PC-3 (cell line): ENCODE data around the gene PELI2. TPM values are rescaled to one million over a fixed set of nuclear protein-coding genes. Genes with fewer than 3 reads are reported as not detected.

Experiments used
- ATAC-seq: fragments of 200-7000 bp; cut with Tn5 transposase; 2 replicates; pipeline ENCODE4 v1.9.1; 2020; ENCODE audit warnings: mild to moderate bottlenecking, moderate library complexity
- BruUV-seq: library from RNA; stranded (reverse); fragments of 400-500 nt; replicated peaks from 2 replicates; lab custom pipeline; 2021; lab: Mats Ljungman, UMichigan
- CTCF ChIA-PET: fragments of 300-600 bp; sonication (Branson Sonifier 250); formaldehyde crosslinking; loops from one replicate; lab custom pipeline; 2022; ENCODE audit warnings: antibody characterized with exemption; lab: Charles Lee
- POLR2A ChIA-PET: fragments of 300-600 bp; sonication (Branson Sonifier 250); formaldehyde crosslinking; loops from one replicate; lab custom pipeline; 2022; ENCODE audit warnings: antibody characterized with exemption; ENCODE audit not compliant: unreplicated experiment; lab: Charles Lee
- DNase-seq: peaks from one replicate; pipeline ENCODE4 v3.0.0-alpha.2; 2015
- H2AFZ ChIP-seq: fragments of 300-600 bp; sonication (generic); 2 replicates; pipeline ENCODE4 v1.6.0; 2016; ENCODE audit warnings: antibody characterized with exemption, low read length
- H3F3A ChIP-seq: fragments of 300-600 bp; sonication (generic); one replicate; pipeline ENCODE4 v1.6.0; 2017; ENCODE audit warnings: antibody characterized with exemption, low read length, control low read depth, mild to moderate bottlenecking; ENCODE audit not compliant: unreplicated experiment
- H3K27ac ChIP-seq: fragments of 300-600 bp; sonication (generic); 2 replicates; pipeline ENCODE4 v1.5.1; 2016; ENCODE audit warnings: mild to moderate bottlenecking, low read length
- H3K27me3 ChIP-seq: fragments of 300-600 bp; sonication (generic); 2 replicates; pipeline ENCODE4 v1.6.1; 2016; ENCODE audit warnings: low read length, mixed read lengths
- H3K36me3 ChIP-seq: fragments of 300-600 bp; sonication (generic); 2 replicates; pipeline ENCODE4 v1.6.1; 2016; ENCODE audit warnings: low read depth, mixed run types, low read length, mixed read lengths
- H3K4me1 ChIP-seq: fragments of 300-600 bp; sonication (generic); 2 replicates; pipeline ENCODE4 v1.5.1; 2016; ENCODE audit warnings: low read length; ENCODE audit not compliant: insufficient read depth
- H3K4me2 ChIP-seq: fragments of 300-600 bp; sonication (generic); 2 replicates; pipeline ENCODE4 v1.6.0; 2016; ENCODE audit warnings: low read length
- H3K4me3 ChIP-seq: fragments of 300-600 bp; sonication (generic); 2 replicates; pipeline ENCODE4 v1.5.1; 2016; ENCODE audit warnings: mild to moderate bottlenecking, low read length, mixed read lengths
- H3K79me2 ChIP-seq: fragments of 300-600 bp; sonication (generic); 2 replicates; pipeline ENCODE4 v1.6.1; 2017; ENCODE audit warnings: low read length, mixed read lengths
- H3K9ac ChIP-seq: fragments of 300-600 bp; sonication (generic); 2 replicates; pipeline ENCODE4 v1.6.0; 2016; ENCODE audit warnings: mild to moderate bottlenecking, low read length
- H3K9me2 ChIP-seq: fragments of 300-600 bp; sonication (generic); replicated peaks from 2 replicates; pipeline ENCODE4 v1.6.1; 2016; ENCODE audit warnings: mixed run types, low read length, mixed read lengths
- H3K9me3 ChIP-seq: fragments of 300-600 bp; sonication (generic); 2 replicates; pipeline ENCODE4 v1.6.1; 2016; ENCODE audit warnings: low read length, mixed read lengths
- H4K20me1 ChIP-seq: fragments of 300-600 bp; sonication (generic); 2 replicates; pipeline ENCODE4 v1.6.1; 2016; ENCODE audit warnings: low read length, mixed read lengths
- CTCF ChIP-seq: fragments of 300-600 bp; sonication (generic); conservative IDR thresholded peaks from 2 replicates; pipeline ENCODE4 v1.5.1; 2017; ENCODE audit warnings: antibody characterized with exemption, low read depth, mild to moderate bottlenecking, low read length
- EZH2 ChIP-seq: fragments of 300-600 bp; sonication (generic); IDR thresholded peaks from one replicate; pipeline ENCODE4 v1.6.1; 2017; ENCODE audit warnings: antibody characterized with exemption, mild to moderate bottlenecking, low read length; ENCODE audit not compliant: unreplicated experiment
- EZH2phosphoT487 ChIP-seq: fragments of 300-600 bp; sonication (generic); IDR thresholded peaks from 2 replicates; pipeline ENCODE4 v1.6.1; 2018; ENCODE audit warnings: mild to moderate bottlenecking, antibody characterized with exemption, low read length, borderline replicate concordance
- intact Hi-C: fragments of 100-400 bp; cut with micrococcal nuclease; formaldehyde crosslinking; loops from 2 replicates; pipeline ENCODE4 v1.9.0; 2023
- total RNA-seq: library from RNA; depleted of rRNA; stranded (reverse); fragments of >200 nt; gene quantifications from 2 replicates; pipeline ENCODE4 v1.2.3, GENCODE V29; 2014

Gene PELI2
- total RNA-seq, 1 experiment from 2014 or later = 0.11 TPM

GRCh38 chr14:56206596-56206995 lies 88.4 kb downstream of the PELI2 start:
- no peak for TF ChIP-seq EZH2phosphoT487
- TF ChIP-seq CTCF = no peak
- no peak for TF ChIP-seq EZH2
- Histone ChIP-seq H3F3A (no peaks in the 10 kb centered on the region), H3K9ac (no peak overlapping the region), H3K4me2 (no peak overlapping the region), H3K36me3 (no peaks in the 10 kb centered on the region), H4K20me1 (no peaks in the 10 kb centered on the region), H3K79me2 (no peaks in the 10 kb centered on the region), H2AFZ (no peak overlapping the region), H3K27me3 (peaks cover 79% of the 10 kb centered on the region), H3K27ac (no peak overlapping the region), H3K4me1 (no peaks in the 10 kb centered on the region), H3K4me3 (no peak overlapping the region), H3K9me2 (no peaks in the 10 kb centered on the region), H3K9me3 (no peaks in the 10 kb centered on the region)
- no peak for ATAC-seq
- CTCF ChIA-PET = no interaction called here
- no TSS peak for BruUV-seq
- POLR2A ChIA-PET = no interaction called here
- intact Hi-C loops = no loop called here
- DNase-seq = no peak

GRCh38 chr14:56207626-56208292 lies 89.5 kb downstream of the PELI2 start:
- TF ChIP-seq CTCF (no peak), EZH2 (no peak), EZH2phosphoT487 (no peak)
- Histone ChIP-seq H3K9me2 (no peaks in the 10 kb centered on the region), H4K20me1 (no peaks in the 10 kb centered on the region), H3K4me3 (no peak overlapping the region), H3K9ac (no peak overlapping the region), H2AFZ (no peak overlapping the region), H3K36me3 (no peaks in the 10 kb centered on the region), H3K4me2 (no peak overlapping the region), H3K79me2 (no peaks in the 10 kb centered on the region), H3K27ac (no peak overlapping the region), H3K27me3 (peaks cover 89% of the 10 kb centered on the region), H3K4me1 (no peaks in the 10 kb centered on the region), H3K9me3 (no peaks in the 10 kb centered on the region), H3F3A (no peaks in the 10 kb centered on the region)
- no TSS peak for BruUV-seq
- CTCF ChIA-PET = interaction anchor here (0.5 kb wide), 1 partner anchor 364 kb away, joined by 4 read pairs; no protein-coding TSS in a partner anchor
- peak; percentile 25 for DNase-seq
- intact Hi-C loops = no loop called here
- POLR2A ChIA-PET = no interaction called here
- no peak for ATAC-seq

GRCh38 chr14:56208520-56208919 lies 90.3 kb downstream of the PELI2 start:
- CTCF ChIA-PET = no interaction called here
- no TSS peak for BruUV-seq
- no peak for ATAC-seq

More at GRCh38 chr14:56208520-56208919, 90.3 kb downstream of the PELI2 start:
- POLR2A ChIA-PET = no interaction called here
- Histone ChIP-seq H3K4me3 (no peak overlapping the region), H3K79me2 (no peaks in the 10 kb centered on the region), H2AFZ (no peak overlapping the region), H3F3A (no peaks in the 10 kb centered on the region), H3K9me3 (no peaks in the 10 kb centered on the region), H3K27me3 (peaks cover 89% of the 10 kb centered on the region), H3K4me1 (no peaks in the 10 kb centered on the region), H3K36me3 (no peaks in the 10 kb centered on the region), H3K27ac (no peak overlapping the region), H3K9me2 (no peaks in the 10 kb centered on the region), H4K20me1 (no peaks in the 10 kb centered on the region), H3K4me2 (no peak overlapping the region), H3K9ac (no peak overlapping the region)
- no peak for DNase-seq
- intact Hi-C loops = no loop called here
- TF ChIP-seq CTCF = no peak
- no peak for TF ChIP-seq EZH2
- no peak for TF ChIP-seq EZH2phosphoT487
